GM19239 (cell line): ENCODE results near the gene CARD10.
A peak's percentile ranks its signal among the peaks of the same experiment; 100 is the strongest.

Experiments
- DNase-seq: peaks from one replicate; pipeline ENCODE4 v3.0.0; 2011; ENCODE audit warnings: low spot score; ENCODE audit not compliant: insufficient read length
- FAIRE-seq: peaks from 2 replicates; lab custom pipeline; 2011; peaks lifted over from hg19 to GRCh38; lab: Jason Lieb, UNC

Gene CARD10

DNA sequence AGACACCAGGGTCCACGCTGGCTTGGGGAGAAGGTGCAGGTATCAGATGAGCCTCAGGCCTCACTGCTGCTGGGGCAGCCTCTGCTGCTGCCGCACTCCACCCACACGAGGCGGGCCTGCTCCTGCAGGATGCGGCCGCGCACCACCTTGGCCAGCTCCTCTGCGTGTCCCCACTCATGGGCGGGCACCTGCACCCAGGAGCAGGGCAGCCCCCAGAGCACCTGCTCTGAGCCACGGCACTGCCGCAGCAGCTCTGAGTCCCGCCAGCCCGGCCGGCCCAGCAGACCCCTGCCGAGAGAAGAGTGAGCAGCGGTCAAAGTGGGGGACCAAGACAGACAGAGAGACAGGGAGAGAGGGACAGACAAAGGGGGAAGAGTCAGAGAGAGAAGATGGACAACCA is 28.1 kb downstream of the CARD10 start:
- DNase-seq (no peak), FAIRE-seq (no peak)

DNA sequence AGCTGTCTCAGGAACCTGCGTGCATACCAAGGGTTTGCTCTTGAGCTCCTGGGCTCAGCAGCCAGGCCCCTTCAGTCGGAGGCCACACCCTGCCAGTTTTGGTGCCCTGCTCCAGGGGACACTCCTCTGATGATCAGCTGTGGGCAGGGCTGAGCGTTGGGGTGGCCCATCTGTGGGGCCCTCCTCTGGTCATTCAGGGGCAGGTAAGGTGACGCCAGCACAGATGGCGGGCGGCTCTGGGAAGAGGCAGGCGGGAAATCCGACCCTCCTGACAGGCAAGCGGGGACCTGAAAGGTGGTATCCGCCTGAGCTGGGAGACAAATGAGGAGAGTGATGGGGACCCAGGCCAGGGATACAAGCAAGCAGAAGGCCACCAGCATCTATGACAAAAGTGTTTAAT is 29.2 kb downstream of the CARD10 start:
- no peak for FAIRE-seq
- DNase-seq = no peak

DNA sequence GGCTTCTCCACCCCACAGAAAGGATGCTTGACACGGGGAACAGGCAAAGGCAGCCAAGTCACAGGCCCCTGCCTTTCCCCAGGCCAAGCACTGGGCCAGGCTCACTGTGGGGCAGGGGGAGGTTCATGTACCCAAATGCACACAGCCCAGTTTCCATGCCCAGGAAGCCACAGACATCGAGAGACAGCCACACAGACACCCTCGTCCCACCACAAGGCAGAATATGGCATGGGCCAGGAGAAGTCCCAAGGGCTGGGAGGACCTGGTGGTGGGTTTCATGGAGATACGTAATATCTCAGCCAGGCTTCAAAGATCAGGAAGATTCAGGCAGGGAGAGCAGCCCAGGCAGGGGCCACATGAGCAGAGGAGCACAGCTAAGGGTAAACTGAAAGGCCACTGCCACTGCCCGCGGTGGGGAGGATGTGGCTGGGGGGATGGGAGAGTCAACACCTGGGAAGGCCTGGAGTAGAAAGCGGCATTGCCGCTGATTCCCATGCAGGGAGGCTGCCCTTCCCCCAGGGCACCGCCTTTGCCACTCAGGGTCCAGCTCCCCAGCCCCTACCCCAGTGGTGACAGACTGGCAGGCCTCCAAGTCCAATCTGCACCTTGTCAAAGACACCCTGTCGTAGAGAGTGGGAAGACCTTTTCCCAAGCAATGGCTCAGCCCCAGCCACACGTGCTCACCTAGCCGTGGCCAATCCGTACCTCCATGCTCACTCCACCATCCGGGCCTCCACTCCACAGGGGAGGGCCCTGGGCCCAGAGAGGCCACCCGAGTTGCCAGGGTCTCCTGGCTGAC is 30.7 kb downstream of the CARD10 start:
- DNase-seq = no peak
- no peak for FAIRE-seq

DNA sequence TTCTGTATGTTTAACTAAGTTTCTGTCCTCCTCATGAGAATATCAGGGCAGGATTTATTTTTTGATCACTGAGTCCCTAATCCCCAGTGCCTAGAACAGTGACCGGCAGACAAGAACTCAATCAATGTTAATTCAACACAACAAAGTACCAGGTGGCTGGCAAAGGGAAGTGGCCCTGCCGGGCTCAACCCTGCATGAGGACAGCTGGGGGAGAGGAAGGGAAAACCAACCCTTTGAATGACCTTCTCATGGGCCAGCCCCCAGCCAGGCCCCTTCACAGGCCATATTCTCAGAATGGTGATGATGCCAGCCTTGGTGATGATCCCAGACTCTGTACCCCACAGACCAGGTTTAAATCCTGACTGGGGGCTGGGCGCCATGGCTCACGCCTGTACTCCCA is 31.6 kb downstream of the CARD10 start:
- FAIRE-seq (no peak), DNase-seq (no peak)

DNA sequence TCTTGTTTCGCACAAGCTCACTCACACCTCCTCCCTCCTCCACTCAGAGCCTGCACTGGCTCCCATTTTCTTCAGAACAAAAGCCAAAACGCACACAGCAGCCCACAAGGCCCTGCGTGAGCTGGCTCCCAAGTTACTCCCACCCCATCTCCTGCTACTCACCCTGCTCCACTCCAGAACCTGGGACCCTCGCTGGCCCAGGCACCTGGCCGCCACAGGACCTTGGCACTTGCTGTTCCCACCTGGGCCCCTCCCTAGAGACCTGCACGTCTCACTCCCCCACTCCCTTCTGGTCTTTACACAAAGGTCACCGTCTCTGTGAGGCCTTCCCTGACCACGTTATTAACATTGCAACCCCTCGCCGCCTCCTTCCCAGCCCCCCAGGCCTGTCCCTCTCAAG is 32.1 kb downstream of the CARD10 start:
- DNase-seq = no peak
- FAIRE-seq = no peak

DNA sequence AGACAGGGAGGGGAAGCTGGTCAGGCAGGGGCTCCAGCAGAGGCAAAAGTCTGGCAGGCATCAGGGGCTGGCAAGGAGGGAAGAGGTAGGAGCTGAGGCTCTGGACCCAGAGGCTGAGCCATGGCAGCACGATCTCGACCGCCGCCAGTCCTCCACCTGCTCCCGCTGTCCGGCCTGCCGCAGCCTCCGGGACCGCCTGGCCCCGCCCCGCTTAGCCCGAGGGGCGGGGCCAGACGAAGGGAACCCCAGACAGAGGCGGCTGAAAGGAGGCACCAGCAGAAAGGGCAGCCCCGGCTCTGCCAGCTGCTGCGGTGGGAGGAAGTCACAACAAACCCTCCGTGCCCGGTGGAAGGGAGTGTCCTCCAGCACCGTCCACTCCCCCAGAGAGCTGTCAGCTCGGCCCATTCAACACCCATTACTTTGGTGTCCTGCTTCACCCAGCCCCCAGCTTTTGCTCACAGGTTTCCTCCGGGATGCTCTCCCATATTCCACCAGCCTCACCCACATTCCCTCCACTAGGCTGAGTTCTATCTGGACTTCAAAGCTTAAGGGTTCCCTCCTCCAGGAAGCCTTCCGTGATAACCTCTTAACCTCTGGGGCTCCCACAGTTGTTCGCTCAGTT is 32.9 kb downstream of the CARD10 start, which contains the start of gene MFNG:
TSS of gene MFNG (minus strand) at position 161 of the 622 bp plus-strand sequence. CDS start 207 bp downstream, outside the sequence.
- DNase-seq (peak; percentile 97), FAIRE-seq (peak; percentile 89)

DNA sequence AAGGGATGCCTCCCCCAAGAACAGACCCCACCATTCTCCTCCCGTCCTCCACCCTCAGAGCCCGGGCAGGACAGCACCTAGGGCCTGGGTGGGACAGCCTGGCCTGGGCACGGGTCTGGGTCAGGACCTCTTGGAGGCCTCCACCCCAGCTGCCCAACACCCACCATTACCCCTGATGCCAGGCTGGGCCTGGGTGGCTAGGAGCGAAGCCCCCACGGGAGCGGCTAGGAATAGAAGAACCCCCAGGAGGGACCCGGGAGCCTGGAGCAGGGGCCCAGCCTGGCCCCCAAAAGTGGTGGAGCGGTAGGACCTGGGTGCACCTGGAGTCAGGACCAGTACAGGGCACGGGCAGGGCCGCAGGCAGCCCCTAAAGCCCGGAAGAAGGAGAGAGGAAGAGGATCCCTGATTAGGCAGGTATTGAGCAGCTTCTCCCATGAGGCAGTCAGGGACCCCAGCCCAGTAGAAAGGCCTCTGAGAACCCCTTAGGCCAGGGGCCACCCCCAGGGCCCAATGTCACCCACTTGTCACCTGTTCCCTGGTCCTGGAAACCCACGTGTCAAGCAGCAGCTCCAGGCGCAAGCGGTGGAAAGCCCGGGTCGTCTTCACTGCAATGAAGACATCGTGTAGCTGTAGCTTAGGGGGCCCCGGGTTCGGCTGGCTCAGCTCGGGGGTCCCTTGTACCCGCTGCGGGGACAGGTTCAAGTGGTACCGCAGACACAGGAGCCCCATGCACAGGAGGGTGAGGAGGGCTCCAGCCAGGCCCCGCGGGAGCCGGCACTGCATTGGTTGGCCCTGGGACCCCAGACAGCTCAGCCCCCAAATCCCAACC is 33.6 kb downstream of the CARD10 start:
- DNase-seq (no peak), FAIRE-seq (peak; percentile 39)

DNA sequence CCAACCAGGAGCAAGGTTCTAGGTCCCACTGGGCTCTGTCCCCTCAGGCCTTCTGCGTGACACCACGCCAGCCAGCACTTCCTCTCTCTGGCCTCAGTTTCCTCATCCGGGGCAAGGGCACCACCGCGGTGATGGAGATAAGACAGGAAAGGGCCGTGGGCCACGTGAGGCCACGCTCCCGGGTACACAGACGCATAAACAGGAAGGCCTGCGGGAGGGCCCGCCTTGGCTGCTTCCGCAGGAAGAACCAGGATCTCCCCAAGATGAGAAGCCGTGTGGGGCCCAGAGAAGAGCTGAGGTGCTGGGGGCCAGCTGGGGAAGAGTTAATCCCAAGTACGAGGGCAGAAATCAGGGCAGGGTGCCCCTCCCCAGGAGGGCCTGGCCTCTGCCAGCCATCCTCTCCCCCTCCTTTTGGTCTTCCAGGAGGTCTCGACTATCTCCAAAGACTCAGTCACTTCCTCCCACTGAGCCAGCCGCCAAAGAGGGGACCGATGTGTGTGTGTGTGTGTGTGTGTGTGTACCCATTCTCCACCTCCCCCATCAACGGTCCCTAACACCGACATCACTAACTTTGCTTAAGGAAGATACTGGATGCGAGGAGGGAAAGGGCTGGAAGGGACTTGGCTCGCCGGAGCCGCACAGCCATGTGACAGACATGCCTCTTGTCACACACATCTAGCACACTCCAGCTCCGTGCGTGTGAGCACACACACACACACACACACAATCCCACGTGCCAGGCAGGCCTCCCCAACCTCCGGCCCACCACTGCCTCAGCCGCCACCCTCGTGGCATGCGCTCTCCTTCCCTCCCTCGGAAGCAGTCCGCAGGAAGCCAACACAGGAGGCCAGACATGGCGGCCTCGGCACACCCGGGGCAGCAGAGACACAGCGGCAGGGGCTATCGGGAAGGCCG is 34.5 kb downstream of the CARD10 start:
- peak; percentile 96 for FAIRE-seq
- DNase-seq = peak; percentile 71

DNA sequence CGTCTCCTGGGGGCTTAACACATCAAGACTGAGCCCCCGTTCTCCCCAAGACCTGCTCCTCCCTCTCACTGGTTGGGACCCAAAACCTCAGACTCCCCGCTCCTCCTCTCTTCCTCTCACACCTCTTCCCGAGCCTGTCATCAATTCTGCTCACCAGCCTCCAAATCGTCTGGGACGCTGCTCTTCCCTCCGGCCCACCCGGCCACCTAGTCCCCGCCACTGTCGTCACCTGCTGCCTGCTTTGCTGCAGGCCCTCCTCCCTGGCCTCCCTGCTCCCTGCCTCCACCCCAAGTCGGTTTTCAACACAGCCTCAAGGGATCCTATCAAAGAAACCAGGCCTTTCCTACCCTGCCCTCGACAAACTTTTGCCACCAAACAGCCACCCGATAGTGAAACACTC is 36.2 kb downstream of the CARD10 start:
- FAIRE-seq = no peak

DNA sequence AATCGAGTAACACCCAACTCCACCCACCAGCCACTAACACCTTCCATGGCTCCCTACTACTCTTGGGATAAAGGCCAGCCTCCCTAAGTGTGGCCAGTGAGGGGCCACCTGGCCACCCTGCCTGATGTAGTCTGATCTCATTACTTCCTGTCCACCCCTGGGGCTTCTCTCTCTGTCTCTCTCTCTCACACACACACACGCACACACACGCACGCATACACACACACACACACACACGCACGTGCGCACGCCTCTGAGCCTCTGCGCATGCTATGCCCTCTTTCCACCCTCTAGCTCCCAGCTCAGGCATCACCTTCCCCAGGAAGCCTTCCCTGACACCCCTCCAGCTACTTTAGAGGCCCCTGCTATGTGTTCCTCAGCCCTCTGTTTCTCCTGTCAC is 37.0 kb downstream of the CARD10 start:
- no peak for FAIRE-seq
- no peak for DNase-seq

More for the DNA sequence above, 36.2 kb downstream of the CARD10 start:
- DNase-seq = no peak

DNA sequence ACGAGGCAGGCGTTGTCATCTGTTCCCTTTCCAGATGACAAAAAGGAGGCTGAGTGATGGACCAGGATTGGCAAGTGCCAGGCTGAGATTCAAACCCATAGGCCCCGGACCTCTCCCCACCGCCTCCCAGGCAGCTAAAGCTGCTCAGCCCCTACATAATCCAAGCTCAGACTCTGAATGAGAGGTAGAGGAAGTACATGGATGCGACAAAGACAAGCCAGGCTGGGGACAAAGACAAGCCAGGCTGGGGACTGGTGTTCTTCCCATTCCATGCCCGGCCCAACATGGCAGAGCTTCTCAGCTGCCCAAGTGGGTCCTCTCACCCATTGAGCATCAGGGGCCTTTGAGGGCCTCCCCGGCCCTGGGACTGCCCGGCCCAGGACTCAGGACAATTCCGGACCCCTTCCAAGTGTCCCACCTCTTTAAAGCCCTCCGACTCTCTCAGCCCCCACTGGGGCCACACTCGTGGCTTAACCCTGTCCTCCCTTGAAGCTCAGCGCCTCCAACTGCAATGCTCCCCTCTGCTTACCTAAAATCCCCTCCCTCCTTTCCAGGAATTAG is 37.8 kb downstream of the CARD10 start:
- no peak for DNase-seq
- no peak for FAIRE-seq

DNA sequence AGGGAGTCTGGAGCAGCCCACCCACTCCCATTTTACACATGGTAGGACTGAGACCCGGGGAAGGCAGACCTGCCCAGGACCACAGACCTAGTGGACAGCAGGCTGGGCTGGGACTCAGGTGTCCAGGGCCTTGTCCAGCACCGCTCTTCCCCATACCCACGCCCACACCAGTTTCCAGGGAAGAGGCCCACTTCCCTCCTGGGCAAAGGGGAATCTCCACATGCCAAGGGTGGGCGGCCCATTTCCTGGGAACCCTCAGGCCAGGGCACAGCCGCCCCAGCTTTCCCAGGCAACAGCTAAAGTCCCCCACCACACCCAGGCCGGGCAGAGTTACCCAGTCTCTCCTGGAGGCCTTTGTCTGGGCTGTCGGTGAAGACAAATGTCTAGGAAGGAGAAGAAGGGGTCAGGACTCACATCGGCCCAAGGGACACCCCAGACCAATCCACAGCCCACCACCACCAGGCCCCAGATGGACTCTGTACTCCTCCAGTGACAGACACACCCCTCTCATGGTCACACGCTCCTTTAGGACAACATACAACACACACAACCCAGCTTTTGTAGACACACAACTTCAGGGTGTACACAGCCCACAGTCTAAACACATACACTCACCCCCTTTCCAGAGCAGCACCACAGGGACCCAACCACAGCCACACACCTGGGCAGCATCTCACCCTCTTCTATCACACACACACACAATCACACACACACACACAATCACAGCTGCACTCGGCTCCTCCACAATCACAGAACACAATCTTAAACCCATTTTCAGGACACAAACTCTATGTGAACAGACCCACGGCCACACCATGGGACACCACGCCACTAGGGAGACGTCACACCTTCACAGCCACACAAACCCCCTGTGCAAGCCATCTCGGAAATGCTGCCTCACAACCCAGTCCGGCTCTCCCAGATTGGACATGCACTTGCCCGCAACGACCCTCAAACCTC is 38.5 kb downstream of the CARD10 start:
- FAIRE-seq = no peak
- no peak for DNase-seq

DNA sequence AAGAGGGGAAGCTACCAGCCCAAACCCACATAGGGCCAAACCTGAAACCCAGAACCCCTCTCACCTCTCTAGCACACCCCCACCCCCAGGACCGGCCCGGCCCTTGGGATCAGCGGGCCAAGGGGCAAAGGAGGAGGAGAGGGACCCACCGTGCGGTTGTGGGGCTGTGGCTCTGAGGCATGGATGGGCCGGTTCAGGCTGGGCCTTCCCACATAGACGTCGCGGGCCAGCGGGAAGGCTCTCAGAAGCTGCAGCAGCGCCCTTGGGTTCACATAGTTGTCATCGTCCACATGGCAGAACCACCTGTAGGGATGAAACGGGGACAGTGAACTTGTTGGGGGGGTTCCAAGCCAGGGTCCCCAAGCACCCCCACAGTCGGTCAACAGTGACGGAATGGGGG is 40.0 kb downstream of the CARD10 start:
- no peak for FAIRE-seq

DNA sequence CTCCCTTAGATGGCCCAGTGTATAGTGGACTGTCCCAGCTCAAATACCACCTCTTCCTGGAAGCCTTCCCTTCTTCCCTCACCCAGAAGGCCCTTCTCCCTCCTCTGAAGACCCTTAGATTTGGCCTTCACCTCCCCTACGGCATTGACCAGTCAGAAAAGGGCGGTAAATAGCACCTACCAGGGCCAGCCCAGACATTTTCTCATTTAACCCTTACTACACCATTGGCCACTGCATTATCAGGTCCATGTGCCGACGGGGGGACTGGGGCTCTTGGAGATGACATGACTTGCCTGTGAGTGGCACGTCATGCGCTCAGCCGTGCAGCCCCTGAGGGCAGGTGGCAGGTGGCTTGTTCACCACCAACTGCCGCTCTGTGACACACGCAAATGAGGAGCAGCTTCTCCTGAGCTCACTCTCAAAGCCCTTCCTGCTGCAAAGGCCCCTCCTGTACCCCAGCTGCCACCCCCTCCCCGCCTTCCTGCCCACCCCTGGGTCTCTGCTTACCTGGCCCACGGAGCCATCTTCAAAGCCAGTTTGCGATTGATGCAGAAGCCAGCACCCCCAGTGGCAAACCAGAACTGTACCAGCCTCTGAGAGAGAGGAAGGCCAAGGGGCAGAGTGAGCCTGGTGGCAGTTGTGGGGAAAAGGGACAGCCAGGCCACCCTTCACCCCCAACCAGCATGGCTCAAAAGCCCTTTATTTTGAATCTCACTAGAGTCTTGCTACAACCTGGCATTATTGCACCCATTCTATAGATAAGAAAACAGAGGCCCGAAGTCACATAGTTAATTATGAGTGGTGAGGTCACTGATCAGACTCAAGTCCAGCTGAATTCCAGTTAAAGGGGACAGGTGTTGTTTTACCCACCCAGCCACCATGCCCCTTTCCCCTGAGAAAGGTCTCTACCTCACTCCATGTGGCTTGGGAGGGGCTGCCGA is 42.6 kb downstream of the CARD10 start:
- DNase-seq (no peak), FAIRE-seq (no peak)

More for the DNA sequence above, 40.0 kb downstream of the CARD10 start:
- DNase-seq = no peak

DNA sequence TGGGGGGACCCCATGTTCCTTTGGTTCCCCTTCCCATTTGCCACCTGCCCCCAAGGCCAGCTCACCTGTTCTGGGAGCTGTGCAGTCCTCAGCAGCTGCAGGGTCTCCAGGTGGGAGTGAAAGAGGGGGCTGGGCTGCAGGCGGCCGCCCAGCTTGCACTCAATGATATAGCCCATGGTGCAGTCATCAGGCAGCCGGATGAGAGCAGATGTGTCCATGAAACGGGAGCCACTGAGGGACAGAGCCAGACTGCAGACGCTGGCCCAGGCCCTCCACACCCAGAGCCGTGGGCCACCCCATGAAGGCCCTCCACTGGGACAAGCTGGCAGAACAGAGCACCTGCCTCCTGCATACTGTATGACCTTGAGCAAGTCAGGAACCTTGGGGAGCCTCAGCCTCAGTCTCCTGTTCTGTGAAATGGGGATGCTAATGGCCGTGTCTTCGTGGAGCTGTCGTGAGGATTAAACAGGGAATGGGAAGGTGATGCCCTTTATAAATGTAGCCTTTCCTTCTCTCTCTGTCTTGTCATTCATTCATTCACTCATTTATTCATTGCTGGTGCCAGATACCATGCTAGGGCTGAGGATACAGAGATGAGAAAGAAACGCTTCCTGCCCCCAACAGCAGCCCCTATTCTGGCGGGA is 44.6 kb downstream of the CARD10 start:
- DNase-seq (no peak), FAIRE-seq (no peak)

DNA sequence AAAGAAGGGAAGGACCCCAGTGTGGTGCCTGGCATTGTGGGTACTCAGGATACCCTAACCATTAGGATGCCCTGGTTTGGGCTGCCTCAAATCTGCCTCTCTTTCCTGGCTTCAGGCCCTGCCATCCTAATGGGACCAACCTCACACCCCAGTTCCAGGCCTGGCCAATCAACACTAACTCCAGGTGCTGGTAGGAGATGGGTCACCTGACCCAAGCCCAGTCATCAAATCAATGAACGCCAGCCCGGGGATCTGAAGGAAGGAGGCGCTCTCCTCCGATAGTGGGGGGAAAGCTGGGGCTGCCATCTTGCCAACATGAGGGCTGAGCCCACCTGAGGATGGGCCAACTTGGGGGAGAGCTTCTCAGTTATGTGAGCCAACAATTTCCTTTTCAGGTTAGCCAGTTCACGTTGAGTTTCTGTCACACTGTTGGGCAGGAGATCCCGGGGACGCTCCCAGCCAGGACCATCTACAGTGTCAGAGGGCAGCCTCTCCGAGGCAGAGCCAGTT is 45.7 kb downstream of the CARD10 start:
- DNase-seq = no peak
- FAIRE-seq = no peak
